ENCODE results near the gene DNM1L.

DNM1L gene

GRCh38 chr12:32765906-32766305 lies 86.8 kb downstream of the DNM1L start:
- TF ChIP-seq CTCF (IDR thresholded peaks at IDR 0.05; ENCODE audit: low read depth, low read length, missing control alignments), result no peak
- no peak overlapping the region for H3K4me3 ChIP-seq (ENCODE audit: low read depth, low read length)
- DNase-seq (ENCODE audit: low read depth), result no peak

DNA sequence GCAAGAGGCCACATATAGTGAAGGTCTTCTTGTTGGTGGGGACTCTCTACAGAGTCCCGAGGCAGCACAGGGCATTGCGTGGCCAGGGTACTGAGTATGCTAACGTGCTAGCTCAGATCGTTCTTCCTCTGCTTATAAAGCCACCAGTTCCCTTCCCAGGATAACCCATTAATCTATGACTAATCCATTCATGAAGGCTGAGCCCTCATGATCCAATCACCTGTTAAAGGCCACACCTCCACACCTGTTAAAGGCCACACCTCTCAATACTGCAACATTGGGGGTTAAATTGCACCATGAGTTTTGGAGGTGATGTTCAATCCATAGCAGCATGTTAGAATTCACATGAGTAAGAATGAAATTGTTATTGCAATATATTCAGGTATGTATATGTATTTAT lies 89.4 kb downstream of the DNM1L start:
- TF ChIP-seq CTCF (IDR thresholded peaks at IDR 0.05; ENCODE audit: low read depth, low read length, missing control alignments), result no peak

GRCh38 chr12:32770141-32770540 lies 91.0 kb downstream of the DNM1L start:
- H3K4me3 ChIP-seq (ENCODE audit: low read depth, low read length), result no peak overlapping the region
- DNase-seq (ENCODE audit: low read depth), result no peak
- no peak for TF ChIP-seq CTCF (IDR thresholded peaks at IDR 0.05; ENCODE audit: low read depth, low read length, missing control alignments)

More for the DNA sequence above, 89.4 kb downstream of the DNM1L start:
- no peak overlapping the region for H3K4me3 ChIP-seq (ENCODE audit: low read depth, low read length)
- DNase-seq (ENCODE audit: low read depth), result no peak

DNA sequence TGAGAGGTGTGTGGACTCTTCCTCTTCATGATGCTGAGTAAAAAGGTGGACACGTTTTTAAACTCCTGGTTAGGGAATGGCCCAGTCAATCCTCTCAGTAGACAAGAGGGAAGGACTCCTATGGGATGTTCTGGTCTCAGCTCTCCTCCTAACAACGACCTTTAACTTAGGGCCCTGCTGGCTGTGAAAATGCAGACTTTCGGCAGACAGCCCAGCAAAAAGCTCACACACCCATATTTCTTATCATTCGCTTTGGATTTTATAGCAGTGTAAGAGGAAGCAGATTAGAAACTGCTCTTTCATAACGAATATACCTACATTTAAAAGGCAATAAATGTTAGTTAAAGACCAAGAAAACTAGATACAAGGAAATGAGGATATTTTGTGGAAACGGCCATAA lies 94.6 kb downstream of the DNM1L start:
- DNase-seq (ENCODE audit: low read depth), result no peak
- H3K4me3 ChIP-seq (ENCODE audit: low read depth, low read length), result no peak overlapping the region
- no peak for TF ChIP-seq CTCF (IDR thresholded peaks at IDR 0.05; ENCODE audit: low read depth, low read length, missing control alignments)

- no peak overlapping the region for H3K4me3 ChIP-seq (ENCODE audit: low read depth, low read length)
- no peak for DNase-seq (ENCODE audit: low read depth)
- no peak for TF ChIP-seq CTCF (IDR thresholded peaks at IDR 0.05; ENCODE audit: low read depth, low read length, missing control alignments)
Observed at GRCh38 chr12:32776258-32776657, 97.2 kb downstream of the DNM1L start.

DNA sequence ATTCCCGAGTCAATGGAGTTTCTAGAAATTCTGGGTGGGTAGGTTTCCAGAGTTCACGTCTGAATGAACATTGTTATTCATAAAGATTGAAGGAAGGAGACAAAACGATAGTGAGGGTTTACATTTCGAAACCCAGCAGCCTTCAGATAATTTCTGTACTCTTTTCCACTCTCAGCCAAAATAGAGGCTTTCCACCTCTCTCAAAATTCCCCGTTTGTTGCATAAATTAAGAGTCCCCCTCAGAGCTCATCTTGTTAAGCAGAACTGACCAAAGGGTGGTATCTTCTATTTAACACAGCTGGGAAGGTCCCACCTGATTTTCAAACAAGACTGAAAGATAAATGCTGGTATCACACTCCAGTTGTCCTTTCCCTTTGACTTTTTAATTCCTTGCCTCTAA lies 98.1 kb downstream of the DNM1L start:
- no peak overlapping the region for H3K4me3 ChIP-seq (ENCODE audit: low read depth, low read length)
- no peak for TF ChIP-seq CTCF (IDR thresholded peaks at IDR 0.05; ENCODE audit: low read depth, low read length, missing control alignments)
- no peak for DNase-seq (ENCODE audit: low read depth)

DNA sequence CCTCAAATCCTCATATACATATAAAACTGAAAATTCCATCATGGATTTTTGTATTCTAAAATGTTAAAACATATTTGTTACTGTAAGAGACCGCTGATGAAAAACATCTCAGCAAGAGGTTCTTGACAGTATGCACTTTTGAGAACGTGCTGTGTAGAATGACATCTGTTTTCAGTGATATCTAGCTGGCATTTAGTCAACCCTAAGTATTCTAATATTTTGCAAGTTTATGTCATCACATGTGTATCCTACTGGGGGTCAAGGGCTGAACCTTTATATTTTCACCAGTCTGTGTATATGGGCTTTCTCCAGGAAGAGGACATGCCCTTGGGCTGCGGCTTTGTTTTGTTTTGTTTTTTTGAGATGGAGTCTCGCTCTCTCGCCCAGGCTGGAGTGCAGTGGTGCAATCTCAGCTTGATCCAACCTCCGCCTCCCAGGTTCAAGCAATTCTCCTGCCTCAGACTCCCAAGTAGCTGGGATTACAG lies 98.6 kb downstream of the DNM1L start:
- no peak overlapping the region for H3K4me3 ChIP-seq (ENCODE audit: low read depth, low read length)
- no peak for TF ChIP-seq CTCF (IDR thresholded peaks at IDR 0.05; ENCODE audit: low read depth, low read length, missing control alignments)
- DNase-seq (ENCODE audit: low read depth), result no peak

Measured in GM12864 (cell line).